ENCODE measurements around the gene DMTF1.
"Not testable (repeated sequence)": the region's sequence is repeated elsewhere in the genome, so short reads cannot be mapped to it uniquely, and the experiment has no call there.

DMTF1 gene, protein sequence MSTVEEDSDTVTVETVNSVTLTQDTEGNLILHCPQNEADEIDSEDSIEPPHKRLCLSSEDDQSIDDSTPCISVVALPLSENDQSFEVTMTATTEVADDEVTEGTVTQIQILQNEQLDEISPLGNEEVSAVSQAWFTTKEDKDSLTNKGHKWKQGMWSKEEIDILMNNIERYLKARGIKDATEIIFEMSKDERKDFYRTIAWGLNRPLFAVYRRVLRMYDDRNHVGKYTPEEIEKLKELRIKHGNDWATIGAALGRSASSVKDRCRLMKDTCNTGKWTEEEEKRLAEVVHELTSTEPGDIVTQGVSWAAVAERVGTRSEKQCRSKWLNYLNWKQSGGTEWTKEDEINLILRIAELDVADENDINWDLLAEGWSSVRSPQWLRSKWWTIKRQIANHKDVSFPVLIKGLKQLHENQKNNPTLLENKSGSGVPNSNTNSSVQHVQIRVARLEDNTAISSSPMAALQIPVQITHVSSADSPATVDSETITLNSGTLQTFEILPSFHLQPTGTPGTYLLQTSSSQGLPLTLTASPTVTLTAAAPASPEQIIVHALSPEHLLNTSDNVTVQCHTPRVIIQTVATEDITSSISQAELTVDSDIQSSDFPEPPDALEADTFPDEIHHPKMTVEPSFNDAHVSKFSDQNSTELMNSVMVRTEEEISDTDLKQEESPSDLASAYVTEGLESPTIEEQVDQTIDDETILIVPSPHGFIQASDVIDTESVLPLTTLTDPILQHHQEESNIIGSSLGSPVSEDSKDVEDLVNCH

DNA sequence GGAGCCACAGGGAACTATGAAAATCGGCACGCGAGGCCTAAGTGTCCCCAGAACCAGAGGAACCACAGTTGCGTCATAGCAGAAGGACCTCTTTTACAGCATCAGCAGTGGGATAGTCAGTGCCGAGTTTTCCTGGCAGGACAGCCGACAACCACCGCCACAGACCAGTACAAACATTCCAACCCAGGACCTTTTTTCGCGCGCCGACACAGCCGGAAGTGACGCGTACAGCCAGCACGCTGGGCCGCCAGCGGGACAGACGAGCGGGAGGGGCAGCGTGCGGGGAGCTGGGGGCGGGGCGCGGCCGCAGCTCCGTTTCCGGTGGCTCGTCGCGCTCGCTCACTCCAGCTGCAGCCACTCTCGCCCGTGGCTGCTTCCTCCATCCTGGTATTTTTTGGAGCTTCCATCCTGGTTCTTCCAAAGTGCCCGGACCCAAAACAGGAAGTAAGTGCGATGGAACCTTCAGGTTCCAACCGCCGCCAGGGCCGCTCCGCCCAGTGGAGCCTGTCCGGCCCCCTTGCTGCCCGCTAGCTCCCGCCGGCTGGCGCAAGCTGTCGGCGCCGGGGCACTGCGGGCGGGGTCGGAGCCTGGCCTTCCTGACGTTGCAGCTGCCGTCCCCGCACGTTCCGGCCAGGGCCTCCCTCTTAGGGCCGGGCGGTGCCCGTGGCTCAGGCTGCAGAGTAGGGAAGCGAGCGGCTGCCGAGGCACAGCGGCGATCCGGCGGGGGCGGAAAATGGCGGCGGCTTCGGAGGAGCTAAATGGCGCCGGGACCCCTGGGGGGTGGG is at the start of gene DMTF1:
Gene DMTF1, plus strand, starts transcription at position 342 of the 785 bp plus-strand sequence. CDS start 12,489 bp downstream, outside the sequence.
- peak within 1 kb of the TSS; percentile 99 for H3K27ac ChIP-seq (ENCODE audit: low read depth, low read length)
- H3K4me1 ChIP-seq (ENCODE audit: control insufficient read depth, insufficient read depth, low read length): peaks cover 21% of the 10 kb centered on the region
- H3K27me3 ChIP-seq (ENCODE audit: control insufficient read depth, insufficient read depth, low read length): no peaks in the 10 kb centered on the region
- H3K4me3 ChIP-seq (ENCODE audit: low read depth, low read length): peak within 1 kb of the TSS; percentile 91
- H3K36me3 ChIP-seq (ENCODE audit: control insufficient read depth, insufficient read depth, low read length): peaks cover 30% of the 10 kb centered on the region
- no peaks in the 10 kb centered on the region for H3K9me3 ChIP-seq (ENCODE audit: control insufficient read depth, insufficient read depth, low read length)
- H3K9ac ChIP-seq (ENCODE audit: low read depth, low read length): peak within 1 kb of the TSS; percentile 99

DNA sequence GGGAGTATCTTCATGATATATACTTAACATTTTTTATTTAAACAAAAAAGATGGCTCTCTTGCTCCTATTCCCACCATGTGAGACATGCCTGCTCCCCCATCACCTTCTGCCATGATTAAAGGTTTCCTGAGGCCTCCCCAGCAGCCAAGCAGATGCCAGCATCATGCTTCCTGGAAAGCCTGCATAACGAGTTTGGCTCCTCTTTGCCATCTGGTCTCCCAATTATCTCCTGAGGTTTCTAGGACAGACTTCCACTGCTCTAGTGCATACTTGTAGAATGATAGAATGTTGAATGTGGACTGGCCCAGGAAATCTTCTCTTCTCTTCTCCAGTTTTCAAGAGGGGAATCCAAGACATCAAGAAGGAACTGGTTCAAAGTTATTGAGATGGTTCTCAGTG is 46.9 kb upstream of the DMTF1 start:
- H3K4me1 ChIP-seq (ENCODE audit: control insufficient read depth, insufficient read depth, low read length): no peaks in the 10 kb centered on the region
- H3K27me3 ChIP-seq (ENCODE audit: control insufficient read depth, insufficient read depth, low read length): no peaks in the 10 kb centered on the region
- H3K4me3 ChIP-seq (ENCODE audit: low read depth, low read length): no peak overlapping the region
- no peak overlapping the region for H3K9ac ChIP-seq (ENCODE audit: low read depth, low read length)
- H3K9me3 ChIP-seq (ENCODE audit: control insufficient read depth, insufficient read depth, low read length): no peaks in the 10 kb centered on the region; the same call in 1 of the 2 replicates
- no peak overlapping the region for H3K27ac ChIP-seq (ENCODE audit: low read depth, low read length)
- no peaks in the 10 kb centered on the region for H3K36me3 ChIP-seq (ENCODE audit: control insufficient read depth, insufficient read depth, low read length)

DNA sequence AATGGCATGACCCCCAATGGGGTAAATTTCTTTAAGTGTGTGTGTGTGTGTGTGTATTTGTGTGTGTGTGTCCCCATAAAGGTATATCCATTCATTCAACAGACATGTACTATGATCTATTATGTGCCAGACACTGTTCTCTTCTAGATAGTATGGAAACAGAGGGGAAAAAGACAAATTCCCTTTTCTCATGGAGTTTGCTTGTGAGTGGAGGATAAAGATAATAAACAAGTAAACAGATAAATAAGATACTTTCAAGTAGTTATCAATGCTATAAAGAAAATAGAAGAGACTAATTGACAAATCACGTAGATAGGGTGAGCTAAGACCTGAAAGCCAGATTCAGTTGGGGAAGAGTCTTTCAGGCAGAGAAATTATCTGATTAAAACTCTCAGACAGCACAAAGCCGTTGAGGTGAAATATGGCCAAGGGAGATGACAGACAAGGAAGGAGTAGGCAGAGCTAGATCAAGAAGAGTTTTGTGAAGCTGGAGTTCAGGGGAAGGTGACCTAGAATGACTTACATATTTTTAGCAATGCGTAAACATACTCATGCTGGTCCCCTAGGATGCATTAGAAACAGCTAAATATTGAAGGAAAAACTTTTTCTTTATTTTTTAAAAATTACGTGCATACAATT is 45.2 kb upstream of the DMTF1 start:
- no peak overlapping the region for H3K4me3 ChIP-seq (ENCODE audit: low read depth, low read length)
- no peaks in the 10 kb centered on the region; the same call in 1 of the 2 replicates for H3K9me3 ChIP-seq (ENCODE audit: control insufficient read depth, insufficient read depth, low read length)
- H3K4me1 ChIP-seq (ENCODE audit: control insufficient read depth, insufficient read depth, low read length): no peaks in the 10 kb centered on the region
- H3K36me3 ChIP-seq (ENCODE audit: control insufficient read depth, insufficient read depth, low read length): no peaks in the 10 kb centered on the region
- no peak overlapping the region for H3K27ac ChIP-seq (ENCODE audit: low read depth, low read length)
- H3K9ac ChIP-seq (ENCODE audit: low read depth, low read length): no peak overlapping the region
- no peaks in the 10 kb centered on the region for H3K27me3 ChIP-seq (ENCODE audit: control insufficient read depth, insufficient read depth, low read length)

DNA sequence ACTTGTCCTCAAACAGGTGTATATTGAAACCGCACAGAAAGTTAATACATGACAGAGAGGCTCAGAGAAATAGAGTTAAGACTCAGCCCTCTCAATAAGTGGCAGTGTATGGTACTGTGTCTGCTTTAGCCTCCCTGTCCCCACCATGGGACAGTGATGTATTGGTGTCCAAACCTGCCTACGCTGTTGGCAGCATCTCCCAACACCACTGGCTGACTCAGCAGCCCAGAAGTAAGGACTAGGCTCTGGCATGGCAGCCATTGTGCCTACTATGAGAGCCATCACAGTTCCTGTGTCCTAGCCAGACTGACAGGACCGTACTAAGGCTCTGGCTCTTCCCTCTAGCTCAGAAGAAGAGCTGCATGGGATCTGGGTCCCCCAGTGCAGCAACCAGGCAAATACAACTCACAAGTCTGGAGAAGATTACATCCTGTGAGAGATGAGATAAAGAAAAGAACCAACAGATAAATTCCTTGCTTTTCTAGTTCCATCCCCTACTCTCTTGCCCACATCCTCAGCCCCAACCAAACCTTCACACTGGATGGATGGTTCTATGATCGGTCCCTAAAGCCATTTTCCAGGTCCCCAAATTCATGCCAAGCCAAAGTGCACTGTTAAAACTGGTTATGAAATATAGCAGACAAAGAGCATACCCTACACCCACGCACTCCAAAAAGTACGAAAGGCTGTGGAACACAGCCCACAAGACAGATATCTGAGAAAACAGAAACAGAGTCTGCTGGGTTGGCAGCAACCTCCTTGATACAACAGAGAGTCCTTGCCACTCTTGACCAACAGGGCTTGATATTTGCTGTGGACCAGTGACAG is 44.1 kb upstream of the DMTF1 start:
- H3K27ac ChIP-seq (ENCODE audit: low read depth, low read length): no peak overlapping the region
- H3K27me3 ChIP-seq (ENCODE audit: control insufficient read depth, insufficient read depth, low read length): no peaks in the 10 kb centered on the region
- H3K4me1 ChIP-seq (ENCODE audit: control insufficient read depth, insufficient read depth, low read length): no peaks in the 10 kb centered on the region
- H3K36me3 ChIP-seq (ENCODE audit: control insufficient read depth, insufficient read depth, low read length): no peaks in the 10 kb centered on the region
- no peak overlapping the region for H3K9ac ChIP-seq (ENCODE audit: low read depth, low read length)
- H3K4me3 ChIP-seq (ENCODE audit: low read depth, low read length): no peak overlapping the region
- no peaks in the 10 kb centered on the region; the same call in 1 of the 2 replicates for H3K9me3 ChIP-seq (ENCODE audit: control insufficient read depth, insufficient read depth, low read length)

DNA sequence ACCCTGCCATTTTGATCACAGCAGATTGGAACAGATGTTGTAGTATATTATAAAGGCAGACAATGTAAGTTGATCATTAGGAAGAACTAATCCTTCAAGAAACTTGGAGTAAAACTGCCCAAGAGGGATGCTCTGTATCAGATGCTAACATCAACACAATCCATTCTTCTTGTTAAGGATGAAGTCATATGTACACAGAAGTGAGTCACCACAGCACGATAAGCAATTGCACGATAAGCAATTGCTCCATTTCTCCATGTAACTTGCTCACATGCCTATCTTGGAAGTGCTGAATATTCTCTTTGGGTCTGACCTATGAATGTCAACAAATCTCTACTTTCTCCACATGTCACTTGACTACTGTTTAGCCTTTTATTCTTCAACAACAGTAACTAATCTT is 41.5 kb upstream of the DMTF1 start:
- Histone ChIP-seq H3K27me3 (ENCODE audit: control insufficient read depth, insufficient read depth, low read length) (no peaks in the 10 kb centered on the region), H3K9me3 (ENCODE audit: control insufficient read depth, insufficient read depth, low read length) (no peaks in the 10 kb centered on the region), H3K9ac (ENCODE audit: low read depth, low read length) (no peak overlapping the region), H3K27ac (ENCODE audit: low read depth, low read length) (no peak overlapping the region), H3K36me3 (ENCODE audit: control insufficient read depth, insufficient read depth, low read length) (no peaks in the 10 kb centered on the region), H3K4me3 (ENCODE audit: low read depth, low read length) (no peak overlapping the region), H3K4me1 (ENCODE audit: control insufficient read depth, insufficient read depth, low read length) (no peaks in the 10 kb centered on the region)

DNA sequence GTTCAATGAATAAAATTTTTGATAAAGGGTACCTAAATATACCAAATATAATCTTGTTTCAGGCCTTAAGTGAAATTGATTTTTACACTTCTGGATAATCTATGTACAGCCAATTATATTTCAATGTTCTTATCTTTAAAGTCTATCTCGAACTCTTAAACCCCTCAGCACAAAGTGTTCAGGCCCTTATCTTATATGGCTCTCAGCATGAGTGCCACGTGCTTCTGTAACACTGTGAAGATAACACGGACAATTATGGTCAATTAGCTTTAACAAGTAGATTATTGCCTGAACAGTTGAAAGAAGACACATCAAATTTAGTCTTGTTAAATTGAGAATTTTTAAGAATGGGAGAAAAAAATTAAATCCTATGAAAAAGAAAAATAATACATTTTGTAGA is 40.4 kb upstream of the DMTF1 start:
- no peak overlapping the region for H3K4me3 ChIP-seq (ENCODE audit: low read depth, low read length)
- H3K9ac ChIP-seq (ENCODE audit: low read depth, low read length): no peak overlapping the region
- no peaks in the 10 kb centered on the region for H3K4me1 ChIP-seq (ENCODE audit: control insufficient read depth, insufficient read depth, low read length)
- H3K36me3 ChIP-seq (ENCODE audit: control insufficient read depth, insufficient read depth, low read length): no peaks in the 10 kb centered on the region
- no peak overlapping the region for H3K27ac ChIP-seq (ENCODE audit: low read depth, low read length)
- H3K9me3 ChIP-seq (ENCODE audit: control insufficient read depth, insufficient read depth, low read length): no peaks in the 10 kb centered on the region
- no peaks in the 10 kb centered on the region for H3K27me3 ChIP-seq (ENCODE audit: control insufficient read depth, insufficient read depth, low read length)

DNA sequence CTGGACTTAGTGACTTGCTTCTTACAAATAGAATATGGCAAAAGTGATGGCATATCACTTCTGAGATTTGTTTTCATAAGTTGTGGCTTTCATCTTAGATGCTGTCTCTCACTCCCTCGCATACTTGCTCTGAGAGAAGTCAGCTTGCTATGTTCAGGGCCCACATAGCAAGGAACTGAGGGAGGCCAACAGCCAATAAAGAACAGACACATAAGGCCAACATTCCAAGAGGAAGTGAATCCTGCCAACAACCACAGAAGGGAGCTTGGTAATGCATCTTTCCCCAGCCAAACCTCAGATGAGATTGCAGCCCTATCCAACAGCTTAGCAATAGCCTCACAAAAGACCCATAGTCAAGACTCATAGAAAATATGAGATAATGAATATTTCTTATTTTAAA is 39.2 kb upstream of the DMTF1 start:
- H3K27me3 ChIP-seq (ENCODE audit: control insufficient read depth, insufficient read depth, low read length): no peaks in the 10 kb centered on the region
- no peaks in the 10 kb centered on the region for H3K9me3 ChIP-seq (ENCODE audit: control insufficient read depth, insufficient read depth, low read length)
- H3K4me3 ChIP-seq (ENCODE audit: low read depth, low read length): no peak overlapping the region
- no peak overlapping the region for H3K9ac ChIP-seq (ENCODE audit: low read depth, low read length)
- H3K27ac ChIP-seq (ENCODE audit: low read depth, low read length): no peak overlapping the region
- H3K36me3 ChIP-seq (ENCODE audit: control insufficient read depth, insufficient read depth, low read length): no peaks in the 10 kb centered on the region
- no peaks in the 10 kb centered on the region for H3K4me1 ChIP-seq (ENCODE audit: control insufficient read depth, insufficient read depth, low read length)

DNA sequence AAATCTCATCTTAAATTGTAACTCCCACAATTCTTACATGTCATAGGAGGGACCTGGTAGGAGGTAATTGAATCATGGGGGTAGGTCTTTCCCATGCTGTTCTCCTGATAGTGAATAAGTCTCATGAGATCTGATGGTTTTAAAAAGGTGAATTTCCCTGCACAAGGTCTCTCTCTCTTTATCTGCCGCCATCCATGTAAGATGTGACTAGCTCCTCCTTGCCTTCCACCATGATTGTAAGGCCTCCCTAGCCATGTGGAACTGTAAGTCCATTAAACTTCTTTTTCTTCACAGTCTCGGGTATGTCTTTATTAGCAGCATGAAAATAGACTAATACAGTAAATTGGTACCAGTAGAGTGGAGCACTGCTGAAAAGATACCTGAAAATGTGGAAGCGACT is 38.3 kb upstream of the DMTF1 start:
- H3K4me3 ChIP-seq (ENCODE audit: low read depth, low read length); H3K9me3 ChIP-seq (ENCODE audit: control insufficient read depth, insufficient read depth, low read length); H3K36me3 ChIP-seq (ENCODE audit: control insufficient read depth, insufficient read depth, low read length); H3K27me3 ChIP-seq (ENCODE audit: control insufficient read depth, insufficient read depth, low read length); H3K4me1 ChIP-seq (ENCODE audit: control insufficient read depth, insufficient read depth, low read length); H3K27ac ChIP-seq (ENCODE audit: low read depth, low read length); H3K9ac ChIP-seq (ENCODE audit: low read depth, low read length): not testable (repeated sequence)

DNA sequence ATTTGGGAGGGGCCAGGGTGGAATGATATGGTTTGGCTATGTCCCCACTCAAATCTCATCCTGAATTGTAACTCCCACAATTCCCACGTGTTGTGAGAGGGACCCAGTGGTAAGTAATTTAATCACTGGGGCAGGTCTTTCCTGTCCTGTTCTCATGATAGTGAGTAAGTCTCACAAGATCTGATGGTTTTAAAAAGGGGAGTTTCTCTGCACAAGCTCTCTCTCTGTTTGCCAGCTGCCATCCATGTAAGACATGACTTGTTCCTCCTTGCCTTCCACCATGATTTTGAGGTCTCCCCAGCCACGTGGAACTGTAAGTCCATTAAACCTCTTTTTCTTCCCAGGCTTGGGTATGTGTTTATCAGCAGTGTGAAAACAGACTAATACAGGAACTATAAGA is 36.5 kb upstream of the DMTF1 start:
- H3K36me3 ChIP-seq (ENCODE audit: control insufficient read depth, insufficient read depth, low read length); H3K9ac ChIP-seq (ENCODE audit: low read depth, low read length); H3K27me3 ChIP-seq (ENCODE audit: control insufficient read depth, insufficient read depth, low read length); H3K9me3 ChIP-seq (ENCODE audit: control insufficient read depth, insufficient read depth, low read length); H3K27ac ChIP-seq (ENCODE audit: low read depth, low read length); H3K4me1 ChIP-seq (ENCODE audit: control insufficient read depth, insufficient read depth, low read length); H3K4me3 ChIP-seq (ENCODE audit: low read depth, low read length): not testable (repeated sequence)

DNA sequence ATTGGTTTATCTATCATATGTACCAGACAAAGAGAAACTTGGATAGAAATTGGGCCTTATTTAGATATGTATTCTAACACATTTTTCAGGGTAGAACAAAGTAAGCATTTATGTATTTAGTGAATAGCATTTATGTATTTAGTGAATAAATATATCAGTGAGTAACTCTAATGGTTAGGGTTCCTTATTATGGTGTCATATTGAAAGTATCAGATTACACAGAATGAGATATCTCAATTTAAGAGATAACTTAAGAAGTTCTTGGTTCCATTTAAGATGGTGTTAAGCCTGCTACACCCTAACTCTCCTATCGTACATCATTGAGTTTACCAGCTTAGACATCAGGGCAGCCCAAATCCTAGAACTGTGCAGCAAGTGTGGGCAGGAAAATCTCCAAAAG is 35.9 kb upstream of the DMTF1 start:
- no peaks in the 10 kb centered on the region for H3K27me3 ChIP-seq (ENCODE audit: control insufficient read depth, insufficient read depth, low read length)
- no peak overlapping the region for H3K9ac ChIP-seq (ENCODE audit: low read depth, low read length)
- H3K4me3 ChIP-seq (ENCODE audit: low read depth, low read length): no peak overlapping the region
- H3K4me1 ChIP-seq (ENCODE audit: control insufficient read depth, insufficient read depth, low read length): no peaks in the 10 kb centered on the region
- no peaks in the 10 kb centered on the region for H3K36me3 ChIP-seq (ENCODE audit: control insufficient read depth, insufficient read depth, low read length)
- no peaks in the 10 kb centered on the region for H3K9me3 ChIP-seq (ENCODE audit: control insufficient read depth, insufficient read depth, low read length)
- H3K27ac ChIP-seq (ENCODE audit: low read depth, low read length): no peak overlapping the region

Measured in HUES48 (cell line).